MM.1S (cell line): ENCODE measurements around the gene NUMB.

Experiments used
- EZH2 ChIP-seq: fragments of 300-600 bp; sonication (generic); optimal IDR thresholded peaks from 2 replicates; pipeline ENCODE3; 2017; ENCODE audit warnings: low read depth, mild to moderate bottlenecking, antibody characterized with exemption, low read length, mixed read lengths
- TF ChIP-seq, protein P1 (sequence below): fragments of 300-600 bp; sonication (generic); IDR thresholded peaks from 2 replicates; pipeline ENCODE4 v1.5.1; 2016; ENCODE audit warnings: antibody characterized with exemption, low read length, mixed read lengths

GRCh38 chr14:73368616-73369015 is 89.7 kb downstream of the NUMB start:
- TF ChIP-seq, protein P1, sequence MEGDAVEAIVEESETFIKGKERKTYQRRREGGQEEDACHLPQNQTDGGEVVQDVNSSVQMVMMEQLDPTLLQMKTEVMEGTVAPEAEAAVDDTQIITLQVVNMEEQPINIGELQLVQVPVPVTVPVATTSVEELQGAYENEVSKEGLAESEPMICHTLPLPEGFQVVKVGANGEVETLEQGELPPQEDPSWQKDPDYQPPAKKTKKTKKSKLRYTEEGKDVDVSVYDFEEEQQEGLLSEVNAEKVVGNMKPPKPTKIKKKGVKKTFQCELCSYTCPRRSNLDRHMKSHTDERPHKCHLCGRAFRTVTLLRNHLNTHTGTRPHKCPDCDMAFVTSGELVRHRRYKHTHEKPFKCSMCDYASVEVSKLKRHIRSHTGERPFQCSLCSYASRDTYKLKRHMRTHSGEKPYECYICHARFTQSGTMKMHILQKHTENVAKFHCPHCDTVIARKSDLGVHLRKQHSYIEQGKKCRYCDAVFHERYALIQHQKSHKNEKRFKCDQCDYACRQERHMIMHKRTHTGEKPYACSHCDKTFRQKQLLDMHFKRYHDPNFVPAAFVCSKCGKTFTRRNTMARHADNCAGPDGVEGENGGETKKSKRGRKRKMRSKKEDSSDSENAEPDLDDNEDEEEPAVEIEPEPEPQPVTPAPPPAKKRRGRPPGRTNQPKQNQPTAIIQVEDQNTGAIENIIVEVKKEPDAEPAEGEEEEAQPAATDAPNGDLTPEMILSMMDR: no peak
- no peak for TF ChIP-seq EZH2
